Nephron (organoid): ENCODE results near the gene CHST8.
A peak's percentile ranks its signal among the peaks of the same experiment; 100 is the strongest.

Source experiments
- H3K27ac Mint-ChIP-seq, 3 experiments: 2 replicates each; pipeline ENCODE4 v1.8.0; 2020; ENCODE audit warnings: mixed read lengths in 3 of 3, mild to moderate bottlenecking in 2 of 3, moderate library complexity in 1 of 3
- H3K27me3 Mint-ChIP-seq: 2 replicates; pipeline ENCODE4 v1.8.0; 2021; ENCODE audit warnings: low read depth, mild to moderate bottlenecking, moderate library complexity, mixed read lengths
- H3K36me3 Mint-ChIP-seq: 2 replicates; pipeline ENCODE4 v1.8.0; 2020; ENCODE audit warnings: low read depth, mixed read lengths
- H3K4me1 Mint-ChIP-seq: 2 replicates; pipeline ENCODE4 v1.8.0; 2020; ENCODE audit warnings: mixed read lengths
- H3K4me3 Mint-ChIP-seq, 3 experiments: 2 replicates each; pipeline ENCODE4 v1.8.0; 2020; ENCODE audit warnings: mild to moderate bottlenecking in 3 of 3, mixed read lengths in 3 of 3, moderate library complexity in 2 of 3
- H3K9me3 Mint-ChIP-seq: 2 replicates; pipeline ENCODE4 v1.8.0; 2020; ENCODE audit warnings: mixed read lengths
- CTCF ChIP-seq, 3 experiments: fragments of 200-600 bp; sonication (generic); IDR thresholded peaks; one replicate each; pipeline ENCODE4 v1.5.0; 2021; ENCODE audit warnings: antibody characterized with exemption in 3 of 3; ENCODE audit not compliant: unreplicated experiment in 3 of 3

CHST8 gene

GRCh38 chr19:33777351-33777750, 155.6 kb downstream of the CHST8 start:
- no peak for TF ChIP-seq CTCF (IDR thresholded peaks at IDR 0.05; ENCODE audit: unreplicated experiment in 3 of 3)

DNA sequence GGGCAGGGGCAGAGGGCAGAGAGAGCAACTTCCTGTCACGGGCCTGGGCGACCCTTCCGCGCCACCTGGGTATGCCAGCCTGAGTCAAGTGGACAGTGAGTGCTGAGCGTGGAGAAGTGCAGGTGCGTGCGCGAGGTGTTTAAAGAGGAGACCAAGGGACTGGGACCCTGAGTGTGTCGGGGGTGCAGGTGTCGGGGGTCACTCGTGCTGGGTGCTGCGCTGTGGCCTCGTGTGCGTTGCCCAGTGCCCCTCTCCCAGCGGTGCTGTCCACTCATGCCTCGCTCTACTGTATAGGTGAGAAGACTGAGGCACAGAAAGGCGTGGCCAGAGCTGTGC, 156.0 kb downstream of the CHST8 start:
- Mint-ChIP-seq H3K4me1 (peaks cover 19% of the 10 kb centered on the region), H3K27ac (no peak overlapping the region), H3K9me3 (no peaks in the 10 kb centered on the region), H3K36me3 (no peaks in the 10 kb centered on the region), H3K4me3 (no peak overlapping the region), H3K27me3 (peaks cover 55% of the 10 kb centered on the region)
- TF ChIP-seq CTCF (IDR thresholded peaks at IDR 0.05; ENCODE audit: unreplicated experiment in 3 of 3): no peak

More at GRCh38 chr19:33777351-33777750, 155.6 kb downstream of the CHST8 start:
- Mint-ChIP-seq H3K9me3 (no peaks in the 10 kb centered on the region), H3K27ac (no peak overlapping the region), H3K36me3 (no peaks in the 10 kb centered on the region), H3K27me3 (peaks cover 51% of the 10 kb centered on the region), H3K4me3 (no peak overlapping the region), H3K4me1 (peaks cover 19% of the 10 kb centered on the region)

DNA sequence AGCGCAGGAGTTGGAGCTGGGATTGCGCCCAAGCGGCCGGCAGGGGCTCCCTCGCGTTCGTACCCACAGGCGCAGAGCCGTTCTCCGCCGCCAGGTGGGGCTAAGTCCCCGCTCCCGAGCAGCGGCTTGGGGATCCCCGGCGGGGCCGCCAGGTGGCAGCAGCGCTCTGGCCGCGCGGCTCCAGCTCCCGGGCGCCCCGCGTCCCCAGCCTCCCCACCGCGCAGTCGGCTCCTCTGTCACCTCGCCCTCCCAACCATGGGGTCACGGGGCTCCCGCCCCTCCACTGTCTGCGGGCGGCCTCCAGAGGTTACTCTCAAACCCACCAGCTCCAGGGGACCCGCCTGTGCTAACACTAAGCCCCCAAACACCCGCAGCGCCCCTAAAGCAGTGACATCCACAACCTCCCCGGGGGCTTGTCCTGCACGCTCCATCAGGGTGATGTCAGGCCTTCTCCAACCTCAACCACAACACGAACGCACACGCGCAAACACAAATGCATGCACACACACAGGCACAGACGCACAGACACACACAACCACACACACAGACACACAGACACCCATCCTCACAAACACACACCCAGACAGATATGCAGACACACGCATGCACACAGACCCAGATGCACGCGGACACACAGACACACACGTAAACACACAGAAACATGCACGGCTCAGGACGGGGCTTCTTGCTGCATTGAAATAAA, 156.5 kb downstream of the CHST8 start:
- H3K27me3 Mint-ChIP-seq: peaks cover 58% of the 10 kb centered on the region
- no peak overlapping the region for H3K27ac Mint-ChIP-seq
- H3K4me1 Mint-ChIP-seq: peaks cover 19% of the 10 kb centered on the region

GRCh38 chr19:33779849-33780248, 158.1 kb downstream of the CHST8 start:
- Mint-ChIP-seq H3K36me3 (no peaks in the 10 kb centered on the region), H3K4me1 (peaks cover 19% of the 10 kb centered on the region), H3K9me3 (no peaks in the 10 kb centered on the region), H3K4me3 (no peak overlapping the region), H3K27ac (no peak overlapping the region), H3K27me3 (peaks cover 63% of the 10 kb centered on the region)
- TF ChIP-seq CTCF (IDR thresholded peaks at IDR 0.05; ENCODE audit: unreplicated experiment in 3 of 3): no peak

More for the DNA sequence above, 156.5 kb downstream of the CHST8 start:
- TF ChIP-seq CTCF (IDR thresholded peaks at IDR 0.05; ENCODE audit: unreplicated experiment in 3 of 3): peak; percentile 100
- Mint-ChIP-seq H3K9me3 (no peaks in the 10 kb centered on the region), H3K36me3 (no peaks in the 10 kb centered on the region), H3K4me3 (peak overlapping the region; percentile 46 to 79 (median 58))

DNA sequence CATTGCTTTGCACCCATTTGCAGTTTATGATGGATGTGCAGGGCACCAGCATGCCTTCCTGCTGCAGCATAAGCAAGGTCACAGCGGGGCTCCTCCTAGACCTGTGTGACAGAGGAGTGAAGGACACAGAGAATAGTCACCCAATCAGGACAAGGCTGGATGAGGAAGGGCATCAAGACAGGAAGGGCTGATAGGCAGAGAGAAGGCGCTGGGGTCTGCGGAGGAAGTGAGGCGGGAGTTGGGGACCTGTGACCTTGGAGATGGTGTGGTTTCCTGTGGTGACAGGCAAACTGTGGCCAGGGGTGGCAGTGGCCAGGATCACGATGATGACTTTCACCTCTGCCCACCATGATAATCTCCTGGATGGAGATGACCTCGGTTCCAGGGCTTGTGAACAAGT, 158.5 kb downstream of the CHST8 start:
- H3K36me3 Mint-ChIP-seq: no peaks in the 10 kb centered on the region
- no peak overlapping the region for H3K27ac Mint-ChIP-seq
- H3K9me3 Mint-ChIP-seq: no peaks in the 10 kb centered on the region
- peaks cover 62% of the 10 kb centered on the region for H3K27me3 Mint-ChIP-seq
- no peak overlapping the region for H3K4me3 Mint-ChIP-seq
- TF ChIP-seq CTCF (IDR thresholded peaks at IDR 0.05; ENCODE audit: unreplicated experiment in 3 of 3): no peak
- H3K4me1 Mint-ChIP-seq: peaks cover 19% of the 10 kb centered on the region

DNA sequence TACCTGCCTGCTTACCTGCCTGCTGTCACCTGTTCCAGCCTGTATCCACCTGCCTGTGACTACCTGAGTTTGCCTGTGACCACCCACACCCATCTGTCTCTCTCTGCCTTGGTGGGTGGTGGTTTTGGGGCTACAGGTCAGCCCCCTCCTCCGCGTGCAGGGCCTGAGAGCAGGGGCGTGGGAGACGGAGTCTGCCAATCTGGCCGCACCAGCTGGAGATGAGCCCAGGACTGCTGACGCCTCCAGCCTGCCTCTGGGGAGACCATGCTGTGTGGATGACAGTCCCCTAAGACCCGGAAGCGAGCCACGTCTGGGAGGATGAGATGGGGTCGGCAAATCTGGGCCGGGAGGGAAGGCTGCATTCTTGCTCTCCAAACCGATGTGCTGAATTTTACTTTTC, 159.0 kb downstream of the CHST8 start:
- Mint-ChIP-seq H3K27ac (no peak overlapping the region), H3K4me1 (peaks cover 19% of the 10 kb centered on the region), H3K4me3 (no peak overlapping the region), H3K27me3 (peaks cover 58% of the 10 kb centered on the region), H3K36me3 (no peaks in the 10 kb centered on the region), H3K9me3 (no peaks in the 10 kb centered on the region)
- no peak for TF ChIP-seq CTCF (IDR thresholded peaks at IDR 0.05; ENCODE audit: unreplicated experiment in 3 of 3)
